Lower leg skin (tissue), 4 donors: Measurements from ENCODE around the gene GLA. TPM values are rescaled to one million over a fixed set of nuclear protein-coding genes. Genes with fewer than 3 reads are reported as not detected.
A peak's percentile ranks its signal among the peaks of the same experiment; 100 is the strongest.

ENCODE experiments used
- DNase-seq, 2 donors: peaks; one replicate each; pipeline ENCODE4 v3.0.0-alpha.2; 2019; ENCODE audit warnings: low spot score in 2 of 2
- H3K4me3 ChIP-seq: fragments of 200-600 bp; sonication (generic); 2 replicates; pipeline ENCODE4 v1.5.1; 2017; ENCODE audit warnings: mild to moderate bottlenecking, low read depth; ENCODE audit not compliant: poor library complexity, severe bottlenecking
- POLR2A ChIP-seq, 2 donors: fragments of 450-650 bp; IDR thresholded peaks; one replicate each; pipeline ENCODE4 v1.6.1; 2016 to 2017; ENCODE audit warnings: antibody characterized with exemption in 2 of 2, mild to moderate bottlenecking in 1 of 2, moderate library complexity in 1 of 2
- WGBS, 2 donors: methylation state at CpG; one replicate each; pipeline ENCODE4 v1.1.5; 2018; 5-methylcytosine and 5-hydroxymethylcytosine counted together
- intact Hi-C: fragments of 100-400 bp; cut with DNase I; formaldehyde crosslinking; loops from one replicate; pipeline ENCODE4 v1.15.0; 2023; ENCODE audit warnings: low total_unique reads
- total RNA-seq, 4 donors: library from RNA; depleted of rRNA; stranded (reverse); fragments of >200 nt; gene quantifications; one replicate each; pipeline ENCODE4 v1.1.0, GENCODE V29; 2016
- TF ChIP-seq, protein P1 (sequence below), 3 donors: fragments of 450-650 bp; IDR thresholded peaks; one replicate each; pipeline ENCODE4 v1.5.1; 2016; ENCODE audit warnings: antibody characterized with exemption in 3 of 3, mild to moderate bottlenecking in 3 of 3, moderate library complexity in 2 of 3

GLA gene
- total RNA-seq, 4 donors from 2014 or later: 16.4 to 21.1 (median 18.0) TPM

DNA sequence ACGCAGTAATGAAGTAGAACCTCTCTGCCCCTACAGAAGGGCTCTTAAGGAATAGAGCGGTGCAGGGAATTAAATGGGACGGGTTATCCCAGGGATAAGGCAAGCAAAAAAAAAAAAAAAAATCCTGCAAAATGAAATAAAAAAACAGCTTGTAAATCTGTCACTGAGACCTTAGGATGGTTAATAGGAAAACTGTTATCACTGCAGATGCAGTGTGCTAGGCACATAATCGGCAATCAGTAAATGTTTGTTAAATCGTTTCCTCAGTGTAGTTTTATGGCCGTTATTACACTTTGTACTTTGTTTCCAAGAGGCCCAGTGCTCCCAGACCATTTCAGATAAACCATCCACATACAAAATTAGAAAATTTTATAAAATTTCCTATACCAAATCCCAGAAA, 1.3 kb upstream of the GLA start:
- WGBS, 2 donors: 1 to 29% methylated on average over 6 of the region's 6 CpGs

DNA sequence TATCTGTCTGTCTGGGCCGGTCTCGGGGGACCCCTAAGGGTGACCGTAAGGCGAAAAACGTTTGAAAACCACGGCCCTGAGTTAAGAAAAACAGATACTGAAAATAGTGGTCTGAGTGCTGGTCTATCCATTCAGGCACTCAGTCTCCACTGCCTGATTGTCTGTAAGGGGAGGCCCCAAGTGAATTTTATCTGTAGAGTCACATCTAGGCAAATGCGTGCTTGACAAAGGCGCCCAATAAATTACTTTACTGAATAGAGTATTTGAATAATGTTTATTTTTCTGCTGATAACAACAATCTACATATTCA, 762 bp upstream of the GLA start:
- no peak for TF ChIP-seq POLR2A (IDR thresholded peaks at IDR 0.05)
- TF ChIP-seq, protein P1, sequence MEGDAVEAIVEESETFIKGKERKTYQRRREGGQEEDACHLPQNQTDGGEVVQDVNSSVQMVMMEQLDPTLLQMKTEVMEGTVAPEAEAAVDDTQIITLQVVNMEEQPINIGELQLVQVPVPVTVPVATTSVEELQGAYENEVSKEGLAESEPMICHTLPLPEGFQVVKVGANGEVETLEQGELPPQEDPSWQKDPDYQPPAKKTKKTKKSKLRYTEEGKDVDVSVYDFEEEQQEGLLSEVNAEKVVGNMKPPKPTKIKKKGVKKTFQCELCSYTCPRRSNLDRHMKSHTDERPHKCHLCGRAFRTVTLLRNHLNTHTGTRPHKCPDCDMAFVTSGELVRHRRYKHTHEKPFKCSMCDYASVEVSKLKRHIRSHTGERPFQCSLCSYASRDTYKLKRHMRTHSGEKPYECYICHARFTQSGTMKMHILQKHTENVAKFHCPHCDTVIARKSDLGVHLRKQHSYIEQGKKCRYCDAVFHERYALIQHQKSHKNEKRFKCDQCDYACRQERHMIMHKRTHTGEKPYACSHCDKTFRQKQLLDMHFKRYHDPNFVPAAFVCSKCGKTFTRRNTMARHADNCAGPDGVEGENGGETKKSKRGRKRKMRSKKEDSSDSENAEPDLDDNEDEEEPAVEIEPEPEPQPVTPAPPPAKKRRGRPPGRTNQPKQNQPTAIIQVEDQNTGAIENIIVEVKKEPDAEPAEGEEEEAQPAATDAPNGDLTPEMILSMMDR (IDR thresholded peaks at IDR 0.05): no peak
- 0 to 24% methylated on average over 7 to 8 of the region's 8 CpGs for whole genome bisulfite sequencing, 2 donors
- H3K4me3 ChIP-seq: peak overlapping the region; percentile 32
- no peak for DNase-seq
- intact Hi-C loops: no loop called here

More for the DNA sequence above, 1.3 kb upstream of the GLA start:
- intact Hi-C loops: no loop called here
- H3K4me3 ChIP-seq: no peak overlapping the region
- no peak for DNase-seq
- TF ChIP-seq, protein P1 (IDR thresholded peaks at IDR 0.05): no peak
- TF ChIP-seq POLR2A (IDR thresholded peaks at IDR 0.05): no peak

DNA sequence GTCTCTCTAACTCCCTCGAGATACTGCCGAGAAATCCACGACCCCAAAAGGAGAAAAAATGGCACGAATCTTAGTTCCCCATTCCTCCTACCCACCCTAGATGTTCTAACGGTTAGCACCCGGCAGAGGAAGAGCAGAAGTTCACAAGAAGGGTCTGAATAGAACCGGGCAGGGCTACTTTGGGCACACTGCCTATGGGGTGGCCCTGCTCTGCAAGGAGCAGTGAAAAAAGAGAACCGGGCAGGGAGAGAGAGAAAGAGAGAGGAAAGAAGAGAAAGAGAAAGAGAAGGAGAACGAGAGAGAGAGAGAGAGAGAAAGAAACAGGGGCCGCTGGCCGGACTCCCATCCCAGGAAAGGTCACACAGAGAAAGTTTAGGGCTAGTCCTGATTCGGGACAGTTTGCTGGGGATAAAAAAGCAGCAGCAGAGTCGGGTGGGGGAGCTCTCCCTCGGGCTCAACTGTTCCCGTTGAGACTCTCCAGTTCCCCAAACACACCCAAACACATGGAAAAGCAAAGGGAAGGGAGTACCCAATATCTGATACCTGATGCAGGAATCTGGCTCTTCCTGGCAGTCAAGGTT, 468 bp downstream of the GLA start:
- TF ChIP-seq, protein P1 (IDR thresholded peaks at IDR 0.05): no peak
- no peak for TF ChIP-seq POLR2A (IDR thresholded peaks at IDR 0.05)
- intact Hi-C loops: no loop called here
- peak overlapping the region; percentile 42 for H3K4me3 ChIP-seq
- no peak for DNase-seq
- 0 to 19% methylated on average over 15 of the region's 15 CpGs for WGBS, 2 donors

DNA sequence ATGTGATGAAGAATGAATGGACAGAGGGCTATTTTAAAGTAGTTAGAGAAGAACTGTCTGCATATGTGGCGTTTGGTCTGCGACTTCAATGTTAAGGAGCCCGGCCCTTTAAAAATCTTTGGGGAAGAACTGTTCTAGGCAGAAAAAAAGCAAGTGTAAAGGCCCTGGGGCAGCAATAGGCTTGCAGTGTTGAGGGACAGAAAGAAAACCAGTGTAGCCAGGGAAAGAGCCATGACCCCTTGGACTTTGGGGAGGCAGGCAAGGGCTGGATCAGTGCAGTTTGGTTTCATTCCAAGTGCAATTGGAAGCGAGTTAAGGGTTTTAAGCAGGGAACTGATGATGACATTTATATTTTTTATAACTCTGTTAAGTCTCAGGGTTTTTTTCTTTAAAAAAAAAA, 7.9 kb downstream of the GLA start:
- 80 to 91% methylated on average over 4 of the region's 4 CpGs for WGBS, 2 donors
- no peak overlapping the region for H3K4me3 ChIP-seq
- no peak for TF ChIP-seq POLR2A (IDR thresholded peaks at IDR 0.05)
- TF ChIP-seq, protein P1 (IDR thresholded peaks at IDR 0.05): no peak
- intact Hi-C loops: no loop called here
- DNase-seq: no peak

DNA sequence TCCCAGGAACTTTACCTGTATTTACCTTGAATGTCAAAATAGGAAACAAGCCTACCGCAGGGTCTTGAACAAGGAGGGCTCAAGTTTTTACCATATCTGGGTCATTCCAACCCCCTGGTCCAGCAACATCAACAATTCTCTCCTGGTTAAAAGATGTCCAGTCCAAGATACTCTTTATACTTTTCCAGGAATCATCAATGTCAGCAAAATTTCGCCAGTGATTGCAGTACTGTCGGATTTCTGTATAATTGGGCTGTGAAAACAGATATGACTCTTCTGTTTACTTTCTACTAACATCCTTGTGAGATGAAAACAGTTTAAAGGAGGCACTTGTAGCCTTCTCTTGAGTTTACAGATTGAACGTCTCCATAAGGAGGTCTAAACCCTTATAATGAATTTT, 9.0 kb downstream of the GLA start:
- H3K4me3 ChIP-seq: no peak overlapping the region
- WGBS, 2 donors: 78 to 87% methylated on average over 4 of the region's 4 CpGs
- no peak for TF ChIP-seq POLR2A (IDR thresholded peaks at IDR 0.05)
- TF ChIP-seq, protein P1 (IDR thresholded peaks at IDR 0.05): no peak
- DNase-seq: no peak
- intact Hi-C loops: no loop called here

DNA sequence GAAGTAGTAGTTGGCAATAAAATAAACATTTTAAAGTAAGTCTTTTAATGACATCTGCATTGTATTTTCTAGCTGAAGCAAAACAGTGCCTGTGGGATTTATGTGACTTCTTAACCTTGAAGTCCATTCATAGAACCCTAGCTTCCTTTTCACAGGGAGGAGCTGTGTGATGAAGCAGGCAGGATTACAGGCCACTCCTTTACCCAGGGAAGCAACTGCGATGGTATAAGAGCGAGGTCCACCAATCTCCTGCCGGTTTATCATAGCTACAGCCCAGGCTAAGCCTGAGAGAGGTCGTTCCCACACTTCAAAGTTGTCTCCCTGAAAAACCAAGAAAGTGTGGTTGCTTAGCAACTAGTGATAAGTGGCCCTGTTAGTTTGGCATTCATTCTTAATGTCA, 9.9 kb downstream of the GLA start:
- intact Hi-C loops: no loop called here
- 46 to 69% methylated on average over 4 of the region's 4 CpGs for WGBS, 2 donors
- TF ChIP-seq, protein P1 (IDR thresholded peaks at IDR 0.05): no peak
- no peak for TF ChIP-seq POLR2A (IDR thresholded peaks at IDR 0.05)
- no peak overlapping the region for H3K4me3 ChIP-seq
- no peak for DNase-seq
